Dermis microvascular lymphatic vessel endothelial cell (primary cell): ENCODE measurements around the gene TSR3. TPM values are rescaled to one million over a fixed set of nuclear protein-coding genes. Genes with fewer than 3 reads are reported as not detected.
A peak's percentile ranks its signal among the peaks of the same experiment; 100 is the strongest.

Experiments used
- DNase-seq, 2 donors: peaks; one replicate each; pipeline versions ENCODE4 v3.0.0 to v3.0.0-alpha.2; 2010; ENCODE audit warnings: low read depth in 2 of 2
- total RNA-seq: library from RNA; depleted of rRNA; stranded (reverse); fragments of >200 nt; gene quantifications from 2 replicates; pipeline ENCODE4 v1.2.1, GENCODE V29; 2014

Gene TSR3
- 53.7 and 58.4 TPM in 2 replicates for total RNA-seq

- peak; percentile 76 to 91 for DNase-seq
Observed at GRCh38 chr16:1351582-1352362, at the start of gene TSR3, which contains the start of gene GNPTG. TSR3 (minus strand) TSS chr16:1351878; CDS start chr16:1351804, 74 bp downstream. GNPTG (plus strand) TSS chr16:1351931; CDS start chr16:1351966, 35 bp downstream.

- no peak for DNase-seq
Observed at GRCh38 chr16:1401061-1401757, 49.5 kb upstream of the TSR3 start.

GRCh38 chr16:1398826-1399581 lies 47.3 kb upstream of the TSR3 start:
- DNase-seq: no peak

GRCh38 chr16:1398351-1398750 lies 46.7 kb upstream of the TSR3 start:
- DNase-seq: no peak

- no peak for DNase-seq
Observed at GRCh38 chr16:1397779-1398178, 46.1 kb upstream of the TSR3 start.

GRCh38 chr16:1395444-1396031 lies 43.9 kb upstream of the TSR3 start:
- DNase-seq: no peak

GRCh38 chr16:1394367-1394951 lies 42.8 kb upstream of the TSR3 start:
- DNase-seq: no peak

DNA sequence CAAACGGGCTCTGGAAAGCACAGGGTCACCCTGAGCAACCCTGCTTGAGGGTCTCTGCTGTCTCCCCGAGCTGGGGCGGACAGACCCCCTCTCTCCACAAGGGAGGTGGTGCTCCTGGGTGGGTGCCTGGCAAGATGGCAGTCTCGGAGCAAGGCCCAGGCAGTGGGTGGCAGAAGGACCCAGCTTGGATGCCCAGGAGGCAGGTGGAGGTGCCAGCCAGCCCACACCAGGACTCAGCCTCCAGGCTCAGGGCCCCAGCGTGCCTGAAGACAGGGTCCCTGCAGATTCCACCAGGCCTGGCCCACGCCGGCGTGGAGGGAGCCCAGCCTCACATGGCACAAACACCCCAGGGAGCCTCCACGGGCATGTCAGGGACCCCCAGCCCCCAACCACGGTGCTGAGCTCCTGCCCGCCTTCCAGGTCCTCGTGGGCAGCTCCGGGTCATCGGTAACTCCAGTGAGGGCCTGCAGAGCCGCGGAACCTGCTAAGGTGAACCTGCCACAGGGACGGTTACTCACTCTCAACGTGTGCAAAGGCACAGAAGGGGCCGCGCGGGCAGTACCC lies 42.0 kb upstream of the TSR3 start:
- DNase-seq: no peak

- no peak for DNase-seq
Observed at GRCh38 chr16:1392826-1393225, 41.1 kb upstream of the TSR3 start.

GRCh38 chr16:1390239-1390779 lies 38.6 kb upstream of the TSR3 start:
- no peak for DNase-seq

GRCh38 chr16:1389762-1390161 lies 38.1 kb upstream of the TSR3 start:
- DNase-seq: no peak

GRCh38 chr16:1387331-1387730 lies 35.7 kb upstream of the TSR3 start:
- no peak for DNase-seq

DNA sequence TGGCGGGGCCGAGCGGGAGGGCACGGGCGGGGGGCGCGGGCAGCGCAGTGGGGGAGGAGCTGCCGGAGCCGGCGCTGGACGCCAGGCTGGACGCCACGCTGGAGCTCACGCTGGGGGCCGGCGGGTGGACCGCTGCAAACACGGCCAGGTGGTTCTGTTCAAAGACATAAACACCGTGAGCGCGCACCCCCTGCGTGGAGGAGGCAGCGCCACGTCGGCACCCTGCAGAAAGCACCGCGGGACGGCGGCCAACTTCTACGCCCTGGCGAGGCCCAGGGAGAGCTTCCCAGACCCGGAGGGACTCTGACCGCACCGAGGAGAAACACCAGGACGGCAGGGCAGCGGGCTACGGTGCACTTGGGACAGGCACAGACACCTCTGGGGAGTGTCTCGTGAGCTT lies 33.6 kb upstream of the TSR3 start:
- DNase-seq: no peak

- DNase-seq: no peak
Observed at GRCh38 chr16:1383556-1383955, 31.9 kb upstream of the TSR3 start.

- DNase-seq: no peak
Observed at GRCh38 chr16:1381612-1382406, 30.1 kb upstream of the TSR3 start.

DNA sequence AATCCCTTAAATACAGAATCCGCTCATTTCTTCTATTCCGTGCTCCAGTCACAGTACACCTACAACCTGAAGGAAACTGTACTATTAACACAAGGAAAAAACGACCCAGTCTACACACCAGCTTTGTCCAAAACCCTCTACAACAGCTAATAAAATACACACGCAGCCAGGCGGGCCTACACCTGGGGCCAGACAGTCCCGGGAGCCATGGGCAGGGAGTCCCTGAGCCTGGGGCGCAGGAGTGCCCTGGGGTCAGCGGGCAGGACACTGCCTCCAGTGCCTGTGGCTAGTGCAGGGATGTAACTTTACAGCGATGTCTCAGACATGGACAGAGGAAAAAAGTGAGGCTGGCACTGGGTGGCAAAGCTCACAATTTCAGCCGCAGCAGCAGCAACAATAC lies 28.5 kb upstream of the TSR3 start:
- DNase-seq: no peak

DNA sequence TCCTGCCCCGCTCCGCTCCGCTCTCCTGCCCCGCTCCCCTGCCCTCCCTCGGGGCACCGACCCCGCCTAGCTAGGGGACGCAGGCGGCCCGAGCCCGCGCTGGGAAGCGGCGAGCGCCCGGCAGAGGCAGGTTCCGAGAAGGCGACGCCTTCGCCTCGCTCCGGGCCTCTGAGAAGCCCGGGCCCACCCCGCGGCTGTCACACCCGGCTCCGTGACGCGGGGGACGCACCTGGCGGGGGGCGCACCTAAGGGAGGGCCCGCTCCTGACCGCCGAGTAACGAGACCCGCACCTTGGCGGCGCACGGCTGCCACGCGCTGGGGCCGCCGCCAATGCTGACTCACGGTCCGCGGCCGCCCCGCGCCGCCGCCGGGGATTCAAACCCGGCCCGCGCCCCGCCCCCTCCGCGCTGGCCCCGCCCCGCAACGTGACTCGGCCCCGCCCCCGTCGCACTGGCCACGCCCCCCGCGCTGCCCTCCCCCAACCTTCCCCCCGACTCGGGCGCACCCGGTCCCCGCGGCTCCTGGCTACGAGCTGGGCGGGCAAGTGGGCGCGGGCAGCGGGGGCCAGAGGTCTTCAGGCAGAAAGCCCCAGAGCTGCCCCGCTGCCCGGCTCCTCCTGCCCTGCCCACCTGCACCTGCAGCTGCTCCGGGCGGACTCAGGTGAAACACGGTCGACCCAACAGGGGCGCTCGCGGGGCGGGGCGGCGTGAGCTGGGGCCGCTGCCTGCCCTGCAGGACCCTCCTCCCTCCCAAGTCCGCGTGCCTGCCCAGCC lies 27.8 kb upstream of the TSR3 start:
- peak in 1 of 2 donors; percentile 70 for DNase-seq

GRCh38 chr16:1378804-1379303 lies 27.2 kb upstream of the TSR3 start:
- peak; percentile 52 to 85 for DNase-seq
